Smooth muscle cell (in vitro differentiated cells): ENCODE measurements around the gene PRDM8. TPM values are rescaled to one million over a fixed set of nuclear protein-coding genes. Genes with fewer than 3 reads are reported as not detected.
A peak's percentile ranks its signal among the peaks of the same experiment; 100 is the strongest.

Experiments used
- DNase-seq: peaks from one replicate; lab custom pipeline; 2025; ENCODE audit not compliant: unreplicated experiment; lab: John Stamatoyannopoulos, UW
- H2AFZ ChIP-seq: fragments of 200-600 bp; sonication (generic); 2 replicates; pipeline ENCODE4 v1.6.0; 2016; ENCODE audit warnings: antibody characterized with exemption, low read depth, mild to moderate bottlenecking
- H3F3A ChIP-seq: fragments of 200-600 bp; sonication (generic); 2 replicates; pipeline ENCODE4 v1.6.0; 2017; ENCODE audit warnings: antibody characterized with exemption, low read depth
- H3K27ac ChIP-seq: fragments of 200-600 bp; sonication (generic); 2 replicates; pipeline ENCODE4 v1.5.1; 2016; ENCODE audit warnings: low read depth, mild to moderate bottlenecking
- H3K27me3 ChIP-seq: fragments of 200-600 bp; sonication (generic); 2 replicates; pipeline ENCODE4 v1.6.1; 2016; ENCODE audit warnings: low read depth, mild to moderate bottlenecking
- H3K36me3 ChIP-seq: fragments of 200-600 bp; sonication (generic); 2 replicates; pipeline ENCODE4 v1.5.1; 2016; ENCODE audit warnings: low read depth
- H3K4me1 ChIP-seq: fragments of 200-600 bp; sonication (generic); 2 replicates; pipeline ENCODE4 v1.5.1; 2016; ENCODE audit warnings: low read depth
- H3K4me2 ChIP-seq: fragments of 200-600 bp; sonication (generic); 2 replicates; pipeline ENCODE4 v1.6.0; 2016; ENCODE audit warnings: mild to moderate bottlenecking
- H3K4me3 ChIP-seq: fragments of 200-600 bp; sonication (generic); 2 replicates; pipeline ENCODE4 v1.5.1; 2016; ENCODE audit warnings: mild to moderate bottlenecking
- H3K79me2 ChIP-seq: fragments of 200-600 bp; sonication (generic); 2 replicates; pipeline ENCODE4 v1.6.0; 2016; ENCODE audit warnings: low read depth, mild to moderate bottlenecking
- H3K9ac ChIP-seq: fragments of 200-600 bp; sonication (generic); 2 replicates; pipeline ENCODE4 v1.6.0; 2016; ENCODE audit warnings: low read depth
- H3K9me3 ChIP-seq: fragments of 200-600 bp; sonication (generic); replicated peaks from 2 replicates; pipeline ENCODE4 v1.5.1; 2016; ENCODE audit warnings: low read depth
- H4K20me1 ChIP-seq: fragments of 200-600 bp; sonication (generic); 2 replicates; pipeline ENCODE4 v1.6.0; 2016; ENCODE audit warnings: low read depth
- CTCF ChIP-seq: fragments of 200-600 bp; sonication (generic); IDR thresholded peaks from 2 replicates; pipeline ENCODE4 v1.5.1; 2017; ENCODE audit warnings: borderline replicate concordance, mild to moderate bottlenecking, antibody characterized with exemption; ENCODE audit not compliant: insufficient read depth, poor library complexity, severe bottlenecking
- WGBS: methylation state at CpG from one replicate; pipeline ENCODE4 v1.1.7; 2016; ENCODE audit warnings: low lambda C conversion rate; 5-methylcytosine and 5-hydroxymethylcytosine counted together
- polyA plus RNA-seq: library from polyadenylated mRNA; unstranded; fragments of >200 nt; fragmentation: Nextera tagmentation; extraction: Ambion mirVana; gene quantifications from 2 replicates; pipeline ENCODE4 v1.2.1, GENCODE V29; 2016
- total RNA-seq: library from RNA; depleted of rRNA; stranded (reverse); fragments of >200 nt; gene quantifications from 2 replicates; pipeline ENCODE4 v1.2.3, GENCODE V29; 2014

Gene PRDM8
- total and polyA plus RNA-seq, 2 experiments from 2014 or later: 0.09 to 0.15 TPM

- H3K9me3 ChIP-seq: no peaks in the 10 kb centered on the region
- H3K27me3 ChIP-seq: peaks cover 86% of the 10 kb centered on the region
- H2AFZ ChIP-seq: no peak overlapping the region
- no peaks in the 10 kb centered on the region for H3K4me1 ChIP-seq
- H3K4me2 ChIP-seq: no peak overlapping the region
- no peaks in the 10 kb centered on the region for H3K36me3 ChIP-seq
- WGBS: 24% methylated on average over 3 of the region's 3 CpGs
- H3F3A ChIP-seq: no peaks in the 10 kb centered on the region
- no peaks in the 10 kb centered on the region for H4K20me1 ChIP-seq
- no peak overlapping the region for H3K9ac ChIP-seq
- no peaks in the 10 kb centered on the region for H3K79me2 ChIP-seq
- no peak for TF ChIP-seq CTCF
- H3K27ac ChIP-seq: no peak overlapping the region
- H3K4me3 ChIP-seq: no peak overlapping the region
- no peak for DNase-seq
These were observed 23.4 kb downstream of the PRDM8 start for GRCh38 chr4:80220711-80221110.

GRCh38 chr4:80221161-80221560 is 23.9 kb downstream of the PRDM8 start:
- Histone ChIP-seq H3K4me1 (no peaks in the 10 kb centered on the region), H4K20me1 (no peaks in the 10 kb centered on the region), H3K4me2 (no peak overlapping the region), H3F3A (no peaks in the 10 kb centered on the region), H3K27me3 (peaks cover 88% of the 10 kb centered on the region), H2AFZ (no peak overlapping the region), H3K9ac (no peak overlapping the region), H3K36me3 (no peaks in the 10 kb centered on the region), H3K4me3 (no peak overlapping the region), H3K27ac (no peak overlapping the region), H3K9me3 (no peaks in the 10 kb centered on the region), H3K79me2 (no peaks in the 10 kb centered on the region)
- peak; percentile 48 for TF ChIP-seq CTCF
- DNase-seq: no peak

- Histone ChIP-seq H3K27me3 (peaks cover 89% of the 10 kb centered on the region), H3K36me3 (no peaks in the 10 kb centered on the region), H3K27ac (no peak overlapping the region), H3K79me2 (no peaks in the 10 kb centered on the region), H3F3A (no peaks in the 10 kb centered on the region), H3K4me1 (no peaks in the 10 kb centered on the region), H4K20me1 (no peaks in the 10 kb centered on the region), H3K9ac (no peak overlapping the region), H2AFZ (no peak overlapping the region), H3K4me2 (no peak overlapping the region), H3K4me3 (no peak overlapping the region), H3K9me3 (no peaks in the 10 kb centered on the region)
- no peak for TF ChIP-seq CTCF
- no peak for DNase-seq
- 63% methylated on average over 2 of the region's 2 CpGs for WGBS
These were observed 28.3 kb downstream of the PRDM8 start for GRCh38 chr4:80225595-80225994.

GRCh38 chr4:80226094-80226493 is 28.8 kb downstream of the PRDM8 start:
- Histone ChIP-seq H3K79me2 (no peaks in the 10 kb centered on the region), H3F3A (no peaks in the 10 kb centered on the region), H3K4me1 (no peaks in the 10 kb centered on the region), H3K4me2 (no peak overlapping the region), H3K9me3 (no peaks in the 10 kb centered on the region), H2AFZ (no peak overlapping the region), H3K36me3 (no peaks in the 10 kb centered on the region), H4K20me1 (no peaks in the 10 kb centered on the region), H3K27ac (no peak overlapping the region), H3K4me3 (no peak overlapping the region), H3K9ac (no peak overlapping the region), H3K27me3 (peaks cover 89% of the 10 kb centered on the region)
- TF ChIP-seq CTCF: no peak
- DNase-seq: no peak
- 95% methylated on average over 2 of the region's 2 CpGs for WGBS
